GM19099 (cell line): Measurements from ENCODE around the gene ELANE.

ENCODE experiments used
- POLR2A ChIP-seq: IDR thresholded peaks from 3 replicates; pipeline ENCODE4 v1.6.1; 2011; ENCODE audit warnings: low read depth; ENCODE audit not compliant: insufficient read length; ENCODE audit errors: extremely low read depth

Gene ELANE

GRCh38 chr19:810883-811489 lies 41.1 kb upstream of the ELANE start:
- TF ChIP-seq POLR2A = no peak

GRCh38 chr19:811506-812048 lies 40.5 kb upstream of the ELANE start:
- TF ChIP-seq POLR2A = no peak

GRCh38 chr19:812049-812746 lies 39.9 kb upstream of the ELANE start:
- TF ChIP-seq POLR2A = no peak

- no peak for TF ChIP-seq POLR2A
Measured at GRCh38 chr19:812747-813218, 39.3 kb upstream of the ELANE start.

- no peak for TF ChIP-seq POLR2A
Measured at GRCh38 chr19:813219-814151, 38.6 kb upstream of the ELANE start.

- no peak for TF ChIP-seq POLR2A
Measured at GRCh38 chr19:814152-815078, 37.7 kb upstream of the ELANE start.

- no peak for TF ChIP-seq POLR2A
Measured at GRCh38 chr19:815079-815774, 36.9 kb upstream of the ELANE start.

- no peak for TF ChIP-seq POLR2A
Measured at GRCh38 chr19:815775-816499, 36.2 kb upstream of the ELANE start.

- TF ChIP-seq POLR2A = no peak
Measured at GRCh38 chr19:816500-816857, 35.6 kb upstream of the ELANE start.

- no peak for TF ChIP-seq POLR2A
Measured at GRCh38 chr19:821231-821824, 30.8 kb upstream of the ELANE start.

- TF ChIP-seq POLR2A = no peak
Measured at GRCh38 chr19:821825-822503, 30.1 kb upstream of the ELANE start, which contains the start of gene PLPPR3. TSS of gene PLPPR3 (minus strand) at chr19:821955. CDS start at chr19:821559, 396 bp downstream.

- no peak for TF ChIP-seq POLR2A
Measured at GRCh38 chr19:823565-824121, 28.5 kb upstream of the ELANE start.
